PC-3 (cell line): Measurements from ENCODE around the gene CRY2. TPM values are rescaled to one million over a fixed set of nuclear protein-coding genes. Genes with fewer than 3 reads are reported as not detected.

Experiments used
- ATAC-seq: fragments of 200-7000 bp; cut with Tn5 transposase; 2 replicates; pipeline ENCODE4 v1.9.1; 2020; ENCODE audit warnings: mild to moderate bottlenecking, moderate library complexity
- BruUV-seq: library from RNA; stranded (reverse); fragments of 400-500 nt; replicated peaks from 2 replicates; lab custom pipeline; 2021; lab: Mats Ljungman, UMichigan
- CTCF ChIA-PET: fragments of 300-600 bp; sonication (Branson Sonifier 250); formaldehyde crosslinking; loops from one replicate; lab custom pipeline; 2022; ENCODE audit warnings: antibody characterized with exemption; lab: Charles Lee
- POLR2A ChIA-PET: fragments of 300-600 bp; sonication (Branson Sonifier 250); formaldehyde crosslinking; loops from one replicate; lab custom pipeline; 2022; ENCODE audit warnings: antibody characterized with exemption; ENCODE audit not compliant: unreplicated experiment; lab: Charles Lee
- DNase-seq: peaks from one replicate; pipeline ENCODE4 v3.0.0-alpha.2; 2015
- H2AFZ ChIP-seq: fragments of 300-600 bp; sonication (generic); 2 replicates; pipeline ENCODE4 v1.6.0; 2016; ENCODE audit warnings: antibody characterized with exemption, low read length
- H3F3A ChIP-seq: fragments of 300-600 bp; sonication (generic); one replicate; pipeline ENCODE4 v1.6.0; 2017; ENCODE audit warnings: antibody characterized with exemption, low read length, control low read depth, mild to moderate bottlenecking; ENCODE audit not compliant: unreplicated experiment
- H3K27ac ChIP-seq: fragments of 300-600 bp; sonication (generic); 2 replicates; pipeline ENCODE4 v1.5.1; 2016; ENCODE audit warnings: mild to moderate bottlenecking, low read length
- H3K27me3 ChIP-seq: fragments of 300-600 bp; sonication (generic); 2 replicates; pipeline ENCODE4 v1.6.1; 2016; ENCODE audit warnings: low read length, mixed read lengths
- H3K36me3 ChIP-seq: fragments of 300-600 bp; sonication (generic); 2 replicates; pipeline ENCODE4 v1.6.1; 2016; ENCODE audit warnings: low read depth, mixed run types, low read length, mixed read lengths
- H3K4me1 ChIP-seq: fragments of 300-600 bp; sonication (generic); 2 replicates; pipeline ENCODE4 v1.5.1; 2016; ENCODE audit warnings: low read length; ENCODE audit not compliant: insufficient read depth
- H3K4me2 ChIP-seq: fragments of 300-600 bp; sonication (generic); 2 replicates; pipeline ENCODE4 v1.6.0; 2016; ENCODE audit warnings: low read length
- H3K4me3 ChIP-seq: fragments of 300-600 bp; sonication (generic); 2 replicates; pipeline ENCODE4 v1.5.1; 2016; ENCODE audit warnings: mild to moderate bottlenecking, low read length, mixed read lengths
- H3K79me2 ChIP-seq: fragments of 300-600 bp; sonication (generic); 2 replicates; pipeline ENCODE4 v1.6.1; 2017; ENCODE audit warnings: low read length, mixed read lengths
- H3K9ac ChIP-seq: fragments of 300-600 bp; sonication (generic); 2 replicates; pipeline ENCODE4 v1.6.0; 2016; ENCODE audit warnings: mild to moderate bottlenecking, low read length
- H3K9me2 ChIP-seq: fragments of 300-600 bp; sonication (generic); replicated peaks from 2 replicates; pipeline ENCODE4 v1.6.1; 2016; ENCODE audit warnings: mixed run types, low read length, mixed read lengths
- H3K9me3 ChIP-seq: fragments of 300-600 bp; sonication (generic); 2 replicates; pipeline ENCODE4 v1.6.1; 2016; ENCODE audit warnings: low read length, mixed read lengths
- H4K20me1 ChIP-seq: fragments of 300-600 bp; sonication (generic); 2 replicates; pipeline ENCODE4 v1.6.1; 2016; ENCODE audit warnings: low read length, mixed read lengths
- CTCF ChIP-seq: fragments of 300-600 bp; sonication (generic); conservative IDR thresholded peaks from 2 replicates; pipeline ENCODE4 v1.5.1; 2017; ENCODE audit warnings: antibody characterized with exemption, low read depth, mild to moderate bottlenecking, low read length
- EZH2 ChIP-seq: fragments of 300-600 bp; sonication (generic); IDR thresholded peaks from one replicate; pipeline ENCODE4 v1.6.1; 2017; ENCODE audit warnings: antibody characterized with exemption, mild to moderate bottlenecking, low read length; ENCODE audit not compliant: unreplicated experiment
- EZH2phosphoT487 ChIP-seq: fragments of 300-600 bp; sonication (generic); IDR thresholded peaks from 2 replicates; pipeline ENCODE4 v1.6.1; 2018; ENCODE audit warnings: mild to moderate bottlenecking, antibody characterized with exemption, low read length, borderline replicate concordance
- intact Hi-C: fragments of 100-400 bp; cut with micrococcal nuclease; formaldehyde crosslinking; loops from 2 replicates; pipeline ENCODE4 v1.9.0; 2023
- total RNA-seq: library from RNA; depleted of rRNA; stranded (reverse); fragments of >200 nt; gene quantifications from 2 replicates; pipeline ENCODE4 v1.2.3, GENCODE V29; 2014

CRY2 gene
- total RNA-seq, 1 experiment from 2014 or later: 9.5 TPM

- no peaks in the 10 kb centered on the region for H3F3A ChIP-seq
- no peaks in the 10 kb centered on the region for H3K9me3 ChIP-seq
- H2AFZ ChIP-seq: no peak overlapping the region
- H4K20me1 ChIP-seq: 0 out of 2 replicates have a peak, but pooled peaks cover 1% of the 10 kb centered on the region
- no peaks in the 10 kb centered on the region for H3K4me1 ChIP-seq
- ATAC-seq (no peak), DNase-seq (no peak)
- ChIA-PET POLR2A (no interaction called here), CTCF (no interaction called here)
- H3K27ac ChIP-seq: no peak overlapping the region
- no peaks in the 10 kb centered on the region for H3K9me2 ChIP-seq
- no TSS peak for BruUV-seq
- H3K27me3 ChIP-seq: no peaks in the 10 kb centered on the region
- peaks cover 4% of the 10 kb centered on the region; the same call in 1 of the 2 replicates for H3K36me3 ChIP-seq
- intact Hi-C loops: no loop called here
- TF ChIP-seq EZH2phosphoT487 (no peak), EZH2 (no peak), CTCF (no peak)
- no peak overlapping the region for H3K9ac ChIP-seq
- no peak overlapping the region for H3K4me2 ChIP-seq
- no peak overlapping the region for H3K4me3 ChIP-seq
- H3K79me2 ChIP-seq: peaks cover 3% of the 10 kb centered on the region; the same call in 1 of the 2 replicates
These were observed 11.6 kb downstream of the CRY2 start for GRCh38 chr11:45858751-45859398.

- Histone ChIP-seq H2AFZ (no peak overlapping the region), H3K4me3 (no peak overlapping the region), H3K27me3 (no peaks in the 10 kb centered on the region), H3K27ac (no peak overlapping the region), H3K36me3 (peaks cover 4% of the 10 kb centered on the region; the same call in 1 of the 2 replicates), H3K9ac (no peak overlapping the region), H3K9me2 (no peaks in the 10 kb centered on the region), H3K9me3 (no peaks in the 10 kb centered on the region), H3K4me1 (no peaks in the 10 kb centered on the region), H3F3A (no peaks in the 10 kb centered on the region), H3K79me2 (no peaks in the 10 kb centered on the region), H4K20me1 (no peaks in the 10 kb centered on the region), H3K4me2 (no peak overlapping the region)
- no peak for DNase-seq
- ATAC-seq: no peak
- intact Hi-C loops: no loop called here
- CTCF ChIA-PET: no interaction called here
- no peak for TF ChIP-seq EZH2phosphoT487
- TF ChIP-seq CTCF: no peak
- no peak for TF ChIP-seq EZH2
- POLR2A ChIA-PET: no interaction called here
- BruUV-seq: no TSS peak
These were observed 12.4 kb downstream of the CRY2 start for GRCh38 chr11:45859661-45860140.

- Histone ChIP-seq H3K4me2 (no peak overlapping the region), H3K9me3 (no peaks in the 10 kb centered on the region), H3K4me1 (no peaks in the 10 kb centered on the region), H3K9me2 (no peaks in the 10 kb centered on the region), H3K4me3 (no peak overlapping the region), H3K79me2 (no peaks in the 10 kb centered on the region), H3K36me3 (peaks cover 4% of the 10 kb centered on the region; the same call in 1 of the 2 replicates), H2AFZ (no peak overlapping the region), H3K9ac (no peak overlapping the region), H3K27me3 (no peaks in the 10 kb centered on the region), H4K20me1 (no peaks in the 10 kb centered on the region), H3K27ac (no peak overlapping the region), H3F3A (no peaks in the 10 kb centered on the region)
- POLR2A ChIA-PET: no interaction called here
- intact Hi-C loops: no loop called here
- no TSS peak for BruUV-seq
- TF ChIP-seq EZH2 (no peak), EZH2phosphoT487 (no peak), CTCF (no peak)
- CTCF ChIA-PET: no interaction called here
- ATAC-seq: no peak
- no peak for DNase-seq
These were observed 13.1 kb downstream of the CRY2 start for GRCh38 chr11:45860348-45860747.
